Measurements from ENCODE around the gene NECTIN4.
A peak's percentile ranks its signal among the peaks of the same experiment; 100 is the strongest.

NECTIN4 gene

DNA sequence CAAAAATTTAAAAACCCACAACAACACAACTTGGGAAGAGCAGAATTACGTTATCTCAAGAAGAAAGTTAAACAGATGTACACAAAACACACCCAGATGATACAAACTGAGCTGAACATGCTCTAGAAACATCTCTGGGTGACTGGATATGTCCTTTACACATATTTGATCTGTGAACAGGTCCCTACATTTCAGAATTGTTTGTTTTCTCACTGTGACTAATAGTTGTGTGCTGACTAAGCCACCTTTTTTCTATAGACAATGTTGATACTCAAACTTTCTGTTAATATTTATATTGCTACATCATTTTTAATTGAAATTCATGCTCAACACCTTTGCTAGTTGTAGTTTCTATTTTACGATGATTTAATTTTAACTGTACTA is 67.4 kb downstream of the NECTIN4 start:
- no peak for DNase-seq (ENCODE audit: low read depth)

DNA sequence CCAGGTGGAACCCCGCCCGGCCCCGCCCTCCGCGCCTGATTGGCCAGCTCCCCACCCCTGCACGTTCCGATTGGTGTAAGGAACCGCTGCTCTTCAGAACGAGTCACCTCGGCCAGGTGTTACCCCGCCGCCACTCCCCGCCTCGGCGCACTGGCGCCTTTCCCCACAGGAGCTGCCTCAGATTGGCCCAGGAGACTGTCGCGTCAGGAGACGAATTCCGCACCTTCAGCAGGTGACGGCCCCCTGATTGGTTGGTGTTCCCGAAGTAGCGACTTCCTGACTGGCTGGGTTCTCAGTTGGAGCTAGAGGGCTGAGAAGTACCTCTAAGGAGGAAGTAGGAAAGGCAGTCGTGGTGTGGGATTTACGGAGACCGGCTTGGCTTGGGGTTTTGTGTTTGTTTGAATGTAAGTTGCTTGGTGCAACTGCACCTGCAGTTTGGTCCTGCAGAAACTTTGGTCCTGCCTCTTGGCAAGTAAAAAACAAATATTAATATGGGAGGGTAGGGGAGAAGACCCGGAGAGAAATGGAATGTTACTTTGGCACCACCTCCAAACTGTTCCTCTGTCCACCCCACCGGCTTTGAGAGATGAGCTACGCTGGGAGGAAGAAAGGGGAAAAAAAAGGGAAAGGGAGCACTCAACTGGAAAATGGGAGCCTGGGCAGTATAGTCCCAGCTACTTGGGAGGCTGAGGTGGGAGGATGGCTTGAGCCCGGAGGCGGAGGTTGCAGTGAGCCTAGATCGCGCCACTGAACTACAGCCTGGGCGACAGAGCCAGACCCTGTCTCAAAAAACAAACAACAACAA is 68.0 kb downstream of the NECTIN4 start:
- DNase-seq (ENCODE audit: low read depth), result peak; percentile 82

Measured in activated T-cell treated with anti-CD3 and anti-CD28 coated beads for 48 hours (primary cell).